Activated CD4-positive, alpha-beta T cell treated with anti-CD3 and anti-CD28 coated beads for 4 hours (primary cell): ENCODE data around the gene PRDM16.

Experiments used
- DNase-seq, 2 donors: peaks; one replicate each; pipeline ENCODE4 v3.0.0-alpha.2; 2020

The PRDM16 gene

GRCh38 chr1:3457910-3458883, 389.2 kb downstream of the PRDM16 start:
- DNase-seq = no peak

- DNase-seq = no peak
These were observed 390.3 kb downstream of the PRDM16 start for GRCh38 chr1:3459051-3459908.

GRCh38 chr1:3459940-3460671, 391.1 kb downstream of the PRDM16 start:
- no peak for DNase-seq

GRCh38 chr1:3460672-3461131, 391.7 kb downstream of the PRDM16 start:
- no peak for DNase-seq

- no peak for DNase-seq
These were observed 392.4 kb downstream of the PRDM16 start for GRCh38 chr1:3461238-3461933.

- no peak for DNase-seq
These were observed 392.9 kb downstream of the PRDM16 start for GRCh38 chr1:3461934-3462275.

- DNase-seq = no peak
These were observed 393.5 kb downstream of the PRDM16 start for GRCh38 chr1:3462356-3463012.

GRCh38 chr1:3463013-3463385, 394.0 kb downstream of the PRDM16 start:
- DNase-seq = no peak

- no peak for DNase-seq
These were observed 394.4 kb downstream of the PRDM16 start for GRCh38 chr1:3463408-3463863.

- no peak for DNase-seq
These were observed 395.1 kb downstream of the PRDM16 start for GRCh38 chr1:3463891-3464648.

- DNase-seq = no peak
These were observed 395.6 kb downstream of the PRDM16 start for GRCh38 chr1:3464649-3465025.

- no peak for DNase-seq
These were observed 396.3 kb downstream of the PRDM16 start for GRCh38 chr1:3465091-3465934.

GRCh38 chr1:3465935-3466321, 396.9 kb downstream of the PRDM16 start:
- DNase-seq = no peak

- no peak for DNase-seq
These were observed 397.5 kb downstream of the PRDM16 start for GRCh38 chr1:3466366-3467075.

- DNase-seq = no peak
These were observed 398.4 kb downstream of the PRDM16 start for GRCh38 chr1:3467096-3468036.

- DNase-seq = no peak
These were observed 399.5 kb downstream of the PRDM16 start for GRCh38 chr1:3468236-3469103.
